ENCODE data around the gene C3orf20.
A peak's percentile ranks its signal among the peaks of the same experiment; 100 is the strongest.

C3orf20 gene

GRCh38 chr3:14716591-14716990, 41.6 kb downstream of the C3orf20 start:
- H3K36me3 Mint-ChIP-seq (ENCODE audit: low read depth), result no peaks in the 10 kb centered on the region
- peaks cover 7% of the 10 kb centered on the region for H3K4me1 Mint-ChIP-seq
- no peak overlapping the region for H3K27ac Mint-ChIP-seq
- no peak overlapping the region for H3K4me3 Mint-ChIP-seq
- peaks cover 12% of the 10 kb centered on the region for H3K9me3 Mint-ChIP-seq
- peaks cover 4% of the 10 kb centered on the region for H3K27me3 Mint-ChIP-seq (ENCODE audit: low read depth)
- no peak for TF ChIP-seq CTCF (IDR thresholded peaks at IDR 0.05; ENCODE audit: unreplicated experiment in 3 of 3)

- H3K36me3 Mint-ChIP-seq (ENCODE audit: low read depth), result no peaks in the 10 kb centered on the region
- no peak for TF ChIP-seq CTCF (IDR thresholded peaks at IDR 0.05; ENCODE audit: unreplicated experiment in 3 of 3)
- no peak overlapping the region for H3K27ac Mint-ChIP-seq
- peaks cover 8% of the 10 kb centered on the region for H3K9me3 Mint-ChIP-seq
- H3K4me3 Mint-ChIP-seq, result no peak overlapping the region
- H3K4me1 Mint-ChIP-seq, result peaks cover 7% of the 10 kb centered on the region
- H3K27me3 Mint-ChIP-seq (ENCODE audit: low read depth), result peaks cover 4% of the 10 kb centered on the region
These were observed 42.4 kb downstream of the C3orf20 start for GRCh38 chr3:14717307-14717706.

- peaks cover 3% of the 10 kb centered on the region for H3K9me3 Mint-ChIP-seq
- H3K27ac Mint-ChIP-seq, result peak overlapping the region; percentile 6 to 77 (median 66)
- peaks cover 7% of the 10 kb centered on the region for H3K4me1 Mint-ChIP-seq
- H3K27me3 Mint-ChIP-seq (ENCODE audit: low read depth), result peaks cover 4% of the 10 kb centered on the region
- H3K36me3 Mint-ChIP-seq (ENCODE audit: low read depth), result no peaks in the 10 kb centered on the region
- no peak for TF ChIP-seq CTCF (IDR thresholded peaks at IDR 0.05; ENCODE audit: unreplicated experiment in 3 of 3)
- H3K4me3 Mint-ChIP-seq, result no peak overlapping the region
These were observed 43.6 kb downstream of the C3orf20 start for GRCh38 chr3:14718539-14718938.

- TF ChIP-seq CTCF (IDR thresholded peaks at IDR 0.05; ENCODE audit: unreplicated experiment in 3 of 3), result no peak
- Mint-ChIP-seq H3K4me3 (no peak overlapping the region), H3K27me3 (ENCODE audit: low read depth) (peaks cover 4% of the 10 kb centered on the region), H3K27ac (peak overlapping the region; percentile 6 to 77 (median 66)), H3K9me3 (peaks cover 3% of the 10 kb centered on the region), H3K36me3 (ENCODE audit: low read depth) (no peaks in the 10 kb centered on the region), H3K4me1 (peaks cover 7% of the 10 kb centered on the region)
These were observed 44.1 kb downstream of the C3orf20 start for GRCh38 chr3:14719006-14719405.

- H3K9me3 Mint-ChIP-seq, result peaks cover 3% of the 10 kb centered on the region
- TF ChIP-seq CTCF (IDR thresholded peaks at IDR 0.05; ENCODE audit: unreplicated experiment in 3 of 3), result no peak
- H3K27ac Mint-ChIP-seq, result no peak overlapping the region
- no peaks in the 10 kb centered on the region for H3K36me3 Mint-ChIP-seq (ENCODE audit: low read depth)
- H3K27me3 Mint-ChIP-seq (ENCODE audit: low read depth), result no peaks in the 10 kb centered on the region
- H3K4me1 Mint-ChIP-seq, result peaks cover 29% of the 10 kb centered on the region
- H3K4me3 Mint-ChIP-seq, result no peak overlapping the region
These were observed 46.4 kb downstream of the C3orf20 start for GRCh38 chr3:14721126-14721864.

- Mint-ChIP-seq H3K9me3 (no peaks in the 10 kb centered on the region), H3K36me3 (ENCODE audit: low read depth) (no peaks in the 10 kb centered on the region), H3K4me1 (peaks cover 37% of the 10 kb centered on the region), H3K27ac (peak overlapping the region; percentile 96 to 99 (median 97)), H3K27me3 (ENCODE audit: low read depth) (no peaks in the 10 kb centered on the region), H3K4me3 (peak overlapping the region in 1 of 3 experiments; percentile 4)
- no peak for TF ChIP-seq CTCF (IDR thresholded peaks at IDR 0.05; ENCODE audit: unreplicated experiment in 3 of 3)
These were observed 50.1 kb downstream of the C3orf20 start for GRCh38 chr3:14725013-14725412.
